Measurements from ENCODE around the gene COBLL1. TPM values are rescaled to one million over a fixed set of nuclear protein-coding genes. Genes with fewer than 3 reads are reported as not detected.

Gene COBLL1
- total and polyA plus RNA-seq, 5 donors from 2014 or later = 0.49 to 1.3 TPM; not detected in 3

- Histone ChIP-seq H3K36me3 (ENCODE audit: control insufficient read depth, insufficient read depth, low read length) (no peaks in the 10 kb centered on the region), H3K9me3 (ENCODE audit: control insufficient read depth in 2 of 2, low read length in 2 of 2) (no peaks in the 10 kb centered on the region), H3K4me1 (ENCODE audit: control insufficient read depth, insufficient read depth, low read length, poor library complexity, severe bottlenecking) (no peaks in the 10 kb centered on the region), H3K27me3 (ENCODE audit: control insufficient read depth, insufficient read depth, low read length) (no peaks in the 10 kb centered on the region), H3K4me3 (ENCODE audit: low read depth, low read length) (no peak overlapping the region), H3K27ac (ENCODE audit: insufficient read depth, low read length, poor library complexity, severe bottlenecking) (no peak overlapping the region)
- no peak overlapping the region for H3K4me3 Mint-ChIP-seq
- no peaks in the 10 kb centered on the region for H3K36me3 Mint-ChIP-seq
- no peaks in the 10 kb centered on the region for H3K27me3 Mint-ChIP-seq
- peaks cover 0 to 2% (median 0%) of the 10 kb centered on the region in 7 donors for H3K9me3 Mint-ChIP-seq
- no peaks in the 10 kb centered on the region for H3K4me1 Mint-ChIP-seq
- ATAC-seq (ENCODE audit: low read depth in 2 of 2) (no peak), DNase-seq (no peak)
- H3K27ac Mint-ChIP-seq = no peak overlapping the region
Observed at GRCh38 chr2:164802095-164802707, 39.4 kb downstream of the COBLL1 start.

- ATAC-seq (ENCODE audit: low read depth in 2 of 2) (no peak), DNase-seq (no peak)
- Histone ChIP-seq H3K4me1 (ENCODE audit: control insufficient read depth, insufficient read depth, low read length, poor library complexity, severe bottlenecking) (no peaks in the 10 kb centered on the region), H3K4me3 (ENCODE audit: low read depth, low read length) (no peak overlapping the region), H3K36me3 (ENCODE audit: control insufficient read depth, insufficient read depth, low read length) (no peaks in the 10 kb centered on the region), H3K9me3 (ENCODE audit: control insufficient read depth in 2 of 2, low read length in 2 of 2) (no peaks in the 10 kb centered on the region), H3K27ac (ENCODE audit: insufficient read depth, low read length, poor library complexity, severe bottlenecking) (no peak overlapping the region), H3K27me3 (ENCODE audit: control insufficient read depth, insufficient read depth, low read length) (no peaks in the 10 kb centered on the region)
- Mint-ChIP-seq H3K9me3 (peaks cover 0 to 2% (median 0%) of the 10 kb centered on the region in 7 donors), H3K27me3 (no peaks in the 10 kb centered on the region), H3K4me1 (no peaks in the 10 kb centered on the region), H3K27ac (no peak overlapping the region), H3K4me3 (no peak overlapping the region), H3K36me3 (no peaks in the 10 kb centered on the region)
Observed at GRCh38 chr2:164800572-164800971, 41.1 kb downstream of the COBLL1 start.

GRCh38 chr2:164797627-164798026, 44.0 kb downstream of the COBLL1 start:
- peaks cover 0 to 6% (median 0%) of the 10 kb centered on the region in 7 donors for H3K9me3 Mint-ChIP-seq
- Histone ChIP-seq H3K4me3 (ENCODE audit: low read depth, low read length) (no peak overlapping the region), H3K27me3 (ENCODE audit: control insufficient read depth, insufficient read depth, low read length) (no peaks in the 10 kb centered on the region), H3K4me1 (ENCODE audit: control insufficient read depth, insufficient read depth, low read length, poor library complexity, severe bottlenecking) (no peaks in the 10 kb centered on the region), H3K9me3 (ENCODE audit: control insufficient read depth in 2 of 2, low read length in 2 of 2) (no peaks in the 10 kb centered on the region), H3K27ac (ENCODE audit: insufficient read depth, low read length, poor library complexity, severe bottlenecking) (no peak overlapping the region), H3K36me3 (ENCODE audit: control insufficient read depth, insufficient read depth, low read length) (no peaks in the 10 kb centered on the region)
- no peaks in the 10 kb centered on the region for H3K27me3 Mint-ChIP-seq
- DNase-seq = no peak
- H3K4me3 Mint-ChIP-seq = no peak overlapping the region
- no peaks in the 10 kb centered on the region for H3K4me1 Mint-ChIP-seq
- no peak overlapping the region for H3K27ac Mint-ChIP-seq
- H3K36me3 Mint-ChIP-seq = no peaks in the 10 kb centered on the region
- no peak for ATAC-seq (ENCODE audit: low read depth in 2 of 2)

- Histone ChIP-seq H3K27ac (ENCODE audit: insufficient read depth, low read length, poor library complexity, severe bottlenecking) (no peak overlapping the region), H3K27me3 (ENCODE audit: control insufficient read depth, insufficient read depth, low read length) (no peaks in the 10 kb centered on the region), H3K9me3 (ENCODE audit: control insufficient read depth in 2 of 2, low read length in 2 of 2) (no peaks in the 10 kb centered on the region), H3K4me3 (ENCODE audit: low read depth, low read length) (no peak overlapping the region), H3K36me3 (ENCODE audit: control insufficient read depth, insufficient read depth, low read length) (no peaks in the 10 kb centered on the region), H3K4me1 (ENCODE audit: control insufficient read depth, insufficient read depth, low read length, poor library complexity, severe bottlenecking) (no peaks in the 10 kb centered on the region)
- Mint-ChIP-seq H3K27me3 (no peaks in the 10 kb centered on the region), H3K27ac (no peak overlapping the region), H3K36me3 (no peaks in the 10 kb centered on the region), H3K9me3 (peaks cover 0 to 6% (median 0%) of the 10 kb centered on the region in 7 donors), H3K4me1 (no peaks in the 10 kb centered on the region), H3K4me3 (no peak overlapping the region)
- ATAC-seq (ENCODE audit: low read depth in 2 of 2) (no peak), DNase-seq (no peak)
Observed at GRCh38 chr2:164796999-164797398, 44.6 kb downstream of the COBLL1 start.

GRCh38 chr2:164794432-164795231, 47.0 kb downstream of the COBLL1 start:
- peaks cover 0 to 6% (median 0%) of the 10 kb centered on the region in 7 donors for H3K9me3 Mint-ChIP-seq

GRCh38 chr2:164794016-164794415, 47.6 kb downstream of the COBLL1 start:
- Mint-ChIP-seq H3K4me3 (no peak overlapping the region), H3K27me3 (no peaks in the 10 kb centered on the region), H3K27ac (no peak overlapping the region), H3K4me1 (no peaks in the 10 kb centered on the region), H3K36me3 (no peaks in the 10 kb centered on the region), H3K9me3 (peaks cover 0 to 6% (median 0%) of the 10 kb centered on the region in 7 donors)
- no peak for ATAC-seq (ENCODE audit: low read depth in 2 of 2)
- Histone ChIP-seq H3K4me3 (ENCODE audit: low read depth, low read length) (no peak overlapping the region), H3K36me3 (ENCODE audit: control insufficient read depth, insufficient read depth, low read length) (no peaks in the 10 kb centered on the region), H3K27me3 (ENCODE audit: control insufficient read depth, insufficient read depth, low read length) (no peaks in the 10 kb centered on the region), H3K4me1 (ENCODE audit: control insufficient read depth, insufficient read depth, low read length, poor library complexity, severe bottlenecking) (no peaks in the 10 kb centered on the region), H3K27ac (ENCODE audit: insufficient read depth, low read length, poor library complexity, severe bottlenecking) (no peak overlapping the region), H3K9me3 (ENCODE audit: control insufficient read depth in 2 of 2, low read length in 2 of 2) (no peaks in the 10 kb centered on the region)
- DNase-seq = no peak

More at GRCh38 chr2:164794432-164795231, 47.0 kb downstream of the COBLL1 start:
- H3K27ac ChIP-seq (ENCODE audit: insufficient read depth, low read length, poor library complexity, severe bottlenecking) = no peak overlapping the region
- H3K4me3 ChIP-seq (ENCODE audit: low read depth, low read length) = no peak overlapping the region
- Mint-ChIP-seq H3K4me3 (no peak overlapping the region), H3K27ac (no peak overlapping the region), H3K4me1 (no peaks in the 10 kb centered on the region), H3K36me3 (no peaks in the 10 kb centered on the region), H3K27me3 (no peaks in the 10 kb centered on the region)
- H3K4me1 ChIP-seq (ENCODE audit: control insufficient read depth, insufficient read depth, low read length, poor library complexity, severe bottlenecking) = no peaks in the 10 kb centered on the region
- ATAC-seq (ENCODE audit: low read depth in 2 of 2) (no peak), DNase-seq (no peak)
- no peaks in the 10 kb centered on the region for H3K27me3 ChIP-seq (ENCODE audit: control insufficient read depth, insufficient read depth, low read length)
- H3K9me3 ChIP-seq (ENCODE audit: control insufficient read depth in 2 of 2, low read length in 2 of 2) = no peaks in the 10 kb centered on the region
- no peaks in the 10 kb centered on the region for H3K36me3 ChIP-seq (ENCODE audit: control insufficient read depth, insufficient read depth, low read length)

- H3K27ac Mint-ChIP-seq = no peak overlapping the region
- H3K9me3 ChIP-seq (ENCODE audit: control insufficient read depth in 2 of 2, low read length in 2 of 2) = no peaks in the 10 kb centered on the region
Observed at GRCh38 chr2:164793529-164793928, 48.1 kb downstream of the COBLL1 start.

More at GRCh38 chr2:164793529-164793928, 48.1 kb downstream of the COBLL1 start:
- H3K36me3 ChIP-seq (ENCODE audit: control insufficient read depth, insufficient read depth, low read length) = no peaks in the 10 kb centered on the region
- Mint-ChIP-seq H3K4me3 (no peak overlapping the region), H3K4me1 (no peaks in the 10 kb centered on the region), H3K36me3 (no peaks in the 10 kb centered on the region), H3K27me3 (no peaks in the 10 kb centered on the region), H3K9me3 (peaks cover 0 to 6% (median 0%) of the 10 kb centered on the region in 7 donors)
- no peak for ATAC-seq (ENCODE audit: low read depth in 2 of 2)
- no peaks in the 10 kb centered on the region for H3K27me3 ChIP-seq (ENCODE audit: control insufficient read depth, insufficient read depth, low read length)
- H3K27ac ChIP-seq (ENCODE audit: insufficient read depth, low read length, poor library complexity, severe bottlenecking) = no peak overlapping the region
- H3K4me1 ChIP-seq (ENCODE audit: control insufficient read depth, insufficient read depth, low read length, poor library complexity, severe bottlenecking) = no peaks in the 10 kb centered on the region
- no peak overlapping the region for H3K4me3 ChIP-seq (ENCODE audit: low read depth, low read length)
- DNase-seq = no peak
